K562 (cell line): Measurements from ENCODE around the gene PTP4A2. TPM values are rescaled to one million over a fixed set of nuclear protein-coding genes. Genes with fewer than 3 reads are reported as not detected.

Source experiments
- ARID3A ChIP-seq: IDR thresholded peaks from 2 replicates; pipeline ENCODE4 v1.6.1; 2012; ENCODE audit warnings: low read depth, low read length, improper control_type of control experiment, borderline replicate concordance
- CBFA2T2 ChIP-seq: fragments of 450-650 bp; conservative IDR thresholded peaks from 2 replicates; pipeline ENCODE4 v1.6.1; 2017; ENCODE audit warnings: mild to moderate bottlenecking
- E2F5 ChIP-seq: sonication (generic); formaldehyde crosslinking; IDR thresholded peaks from 2 replicates; pipeline ENCODE4 v1.8.0; 2022; ENCODE audit warnings: mild to moderate bottlenecking, missing genetic modification reagents
- E4F1 ChIP-seq: fragments of 250-450 bp; sonication (Bioruptor Pico); IDR thresholded peaks from 2 replicates; pipeline ENCODE4 v1.5.0; 2021; ENCODE audit warnings: mild to moderate bottlenecking, borderline replicate concordance
- ERF ChIP-seq: fragments of 450-650 bp; formaldehyde crosslinking; IDR thresholded peaks from 2 replicates; pipeline ENCODE4 v1.4.0; 2020; ENCODE audit warnings: mild to moderate bottlenecking, mixed read lengths
- FOXK2 ChIP-seq, 2 experiments: fragments of 450-650 bp; IDR thresholded peaks in 1 of 2; conservative IDR thresholded peaks in 1 of 2; 2 replicates each; pipeline ENCODE4 v1.6.1; 2016; ENCODE audit warnings: low read depth in 2 of 2, mild to moderate bottlenecking in 1 of 2
- FOXP4 ChIP-seq: sonication (generic); formaldehyde crosslinking; IDR thresholded peaks from 2 replicates; pipeline ENCODE4 v1.8.0; 2022; ENCODE audit warnings: mild to moderate bottlenecking, missing genetic modification reagents, borderline replicate concordance
- HCFC1 ChIP-seq: IDR thresholded peaks from 2 replicates; pipeline ENCODE4 v1.6.1; 2012; ENCODE audit warnings: low read depth, low read length, improper control_type of control experiment
- NFRKB ChIP-seq: fragments of 450-650 bp; IDR thresholded peaks from 2 replicates; pipeline ENCODE4 v1.6.1; 2016; ENCODE audit warnings: low read depth
- NR2C1 ChIP-seq, 2 experiments: fragments of 450-650 bp; IDR thresholded peaks; 2 replicates each; pipeline ENCODE4 v1.6.1; 2017; ENCODE audit warnings: mild to moderate bottlenecking in 2 of 2, antibody characterized with exemption in 1 of 2, inconsistent platforms in 1 of 2, missing compliant biosample characterization in 1 of 2, missing genetic modification characterization in 1 of 2
- POLR2B ChIP-seq: fragments of 450-650 bp; IDR thresholded peaks from 2 replicates; pipeline ENCODE4 v1.6.1; 2018; ENCODE audit warnings: low read depth; ENCODE audit not compliant: partially characterized antibody
- RFX7 ChIP-seq: fragments of 250-450 bp; sonication (Bioruptor Pico); IDR thresholded peaks from 2 replicates; pipeline ENCODE4 v1.5.1; 2021; ENCODE audit warnings: mild to moderate bottlenecking
- STAT6 ChIP-seq: sonication (generic); formaldehyde crosslinking; IDR thresholded peaks from 2 replicates; pipeline ENCODE4 v1.8.1; 2023; ENCODE audit warnings: mild to moderate bottlenecking, missing genetic modification reagents
- WHSC1 ChIP-seq: IDR thresholded peaks from one replicate; pipeline ENCODE4 v1.6.1; 2012; ENCODE audit warnings: low read length, control low read depth, inconsistent platforms
- polyA plus RNA-seq, 8 experiments: library from polyadenylated mRNA; depleted of rRNA in 4 of 8; stranded (reverse) in 5 of 8; unstranded in 3 of 8; fragments of >200 nt; fragmentation: Nextera tagmentation in 2 of 8; fragmentation: Illumina TruSeq in 1 of 8; extraction: Ambion mirVana in 2 of 8; extraction: Trizol in 1 of 8; gene quantifications; 2 replicates each; pipeline versions ENCODE4 v1.2.1 to v1.2.3, GENCODE V29; 2011 to 2014; ENCODE audit warnings: inconsistent platforms in 1 of 8, missing spikeins in 1 of 8
- total RNA-seq, 7 experiments: library from RNA; depleted of rRNA in 6 of 7; stranded (reverse); fragments of >200 nt in 6 of 7; fragmentation: Illumina TruSeq in 2 of 7; extraction: Trizol in 2 of 7; gene quantifications; 2 replicates each; pipeline versions ENCODE4 v1.2.1 to v1.2.3, GENCODE V29; 2011 to 2021; ENCODE audit warnings: low replicate concordance in 1 of 7

The PTP4A2 gene
- total and polyA plus RNA-seq, 9 of the 15 experiments (the other 6 are each of a cell fraction or from before 2014, with no cell fraction given) = 197 to 870 (median 480) TPM

- TF ChIP-seq FOXP4 (CRISPR knock-in tag) = 0 out of 2 replicates have a peak, but pooled peaks have one; percentile 57
- peak; percentile 74; the same call in 1 of the 2 replicates for TF ChIP-seq NFRKB
- peak; percentile 17; the same call in 1 of the 2 replicates for TF ChIP-seq CBFA2T2
- TF ChIP-seq RFX7 (CRISPR knock-in tag) = no peak
- TF ChIP-seq HCFC1 = peak; percentile 68
- TF ChIP-seq POLR2B = peak; percentile 51
- TF ChIP-seq STAT6 (CRISPR knock-in tag) = peak; percentile 96; the same call in 1 of the 2 replicates
- no peak for TF ChIP-seq WHSC1
- peak; percentile 87; the same call in 1 of the 2 replicates for TF ChIP-seq E2F5 (CRISPR knock-in tag)
- TF ChIP-seq ERF (CRISPR knock-in tag) = peak; percentile 93; the same call in 1 of the 2 replicates
- peak; percentile 50; the same call in 1 of the 2 replicates for TF ChIP-seq ARID3A
- peak; percentile 74 for TF ChIP-seq NR2C1 (IDR thresholded peaks at IDR 0.05)
- peak; percentile 57; the same call in 1 of the 2 replicates for TF ChIP-seq NR2C1 (tag; IDR thresholded peaks at IDR 0.05)
- peak in 1 of 2 experiments; percentile 99; a peak in 3 of 4 replicates for TF ChIP-seq FOXK2 (conservative IDR thresholded peaks at IDR 0.05 in 1 of 2, IDR thresholded peaks at IDR 0.05 in 1 of 2; ENCODE audit: low read depth in 2 of 2)
- 0 out of 2 replicates have a peak, but pooled peaks have one; percentile 18 for TF ChIP-seq E4F1 (CRISPR knock-in tag)
These were observed at the start of gene PTP4A2 (continued) for GRCh38 chr1:31938184-31938975.
